ENCODE measurements around the gene GRM8. TPM values are rescaled to one million over a fixed set of nuclear protein-coding genes. Genes with fewer than 3 reads are reported as not detected.

Gene GRM8
- total and polyA plus RNA-seq, 4 donors, result 0.28 to 4.9 (median 2.8) TPM

DNA sequence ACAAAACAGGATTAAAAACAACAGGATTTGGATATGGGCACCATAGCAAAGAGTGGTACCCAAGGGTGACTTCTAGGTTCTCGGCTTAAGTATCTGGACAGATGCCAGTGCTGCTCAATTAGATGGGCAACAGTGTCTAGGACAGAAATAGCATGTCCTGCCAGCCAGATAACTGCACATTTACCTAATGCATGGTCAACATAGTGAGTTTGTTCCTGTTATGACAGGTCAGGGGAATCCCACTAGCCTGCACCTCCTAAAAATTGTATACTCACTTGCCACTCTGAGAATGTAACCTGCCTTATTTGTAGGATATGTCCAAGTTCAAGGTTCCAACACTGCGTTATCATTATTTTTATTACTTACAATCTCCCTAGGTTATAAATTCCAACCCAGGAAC lies 471.7 kb downstream of the GRM8 start:
- Histone ChIP-seq H3K4me3 (ENCODE audit: low read depth in 1 of 3, low read length in 3 of 3) (no peak overlapping the region), H3K27me3 (ENCODE audit: control insufficient read depth in 4 of 4, insufficient read depth in 4 of 4, low read length in 3 of 4) (no peaks in the 10 kb centered on the region), H3K36me3 (ENCODE audit: control insufficient read depth in 4 of 4, insufficient read depth in 3 of 4, low read depth in 1 of 4, low read length in 3 of 4) (no peaks in the 10 kb centered on the region), H3K9ac (ENCODE audit: low read depth in 1 of 2, low read length in 2 of 2) (no peak overlapping the region), H3K9me3 (ENCODE audit: control insufficient read depth in 4 of 4, low read length in 3 of 4) (no peaks in the 10 kb centered on the region), H3K4me1 (ENCODE audit: control insufficient read depth in 4 of 4, insufficient read depth in 4 of 4, low read length in 3 of 4) (no peaks in the 10 kb centered on the region), H3K27ac (ENCODE audit: low read depth in 1 of 2, low read length in 2 of 2) (no peak overlapping the region)
- TF ChIP-seq, protein P1, sequence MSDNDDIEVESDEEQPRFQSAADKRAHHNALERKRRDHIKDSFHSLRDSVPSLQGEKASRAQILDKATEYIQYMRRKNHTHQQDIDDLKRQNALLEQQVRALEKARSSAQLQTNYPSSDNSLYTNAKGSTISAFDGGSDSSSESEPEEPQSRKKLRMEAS (IDR thresholded peaks at IDR 0.05), result no peak
- TF ChIP-seq FOXA1 (IDR thresholded peaks at IDR 0.05), result no peak
- TF ChIP-seq RAD21 (IDR thresholded peaks at IDR 0.05), result no peak
- TF ChIP-seq, protein P2, sequence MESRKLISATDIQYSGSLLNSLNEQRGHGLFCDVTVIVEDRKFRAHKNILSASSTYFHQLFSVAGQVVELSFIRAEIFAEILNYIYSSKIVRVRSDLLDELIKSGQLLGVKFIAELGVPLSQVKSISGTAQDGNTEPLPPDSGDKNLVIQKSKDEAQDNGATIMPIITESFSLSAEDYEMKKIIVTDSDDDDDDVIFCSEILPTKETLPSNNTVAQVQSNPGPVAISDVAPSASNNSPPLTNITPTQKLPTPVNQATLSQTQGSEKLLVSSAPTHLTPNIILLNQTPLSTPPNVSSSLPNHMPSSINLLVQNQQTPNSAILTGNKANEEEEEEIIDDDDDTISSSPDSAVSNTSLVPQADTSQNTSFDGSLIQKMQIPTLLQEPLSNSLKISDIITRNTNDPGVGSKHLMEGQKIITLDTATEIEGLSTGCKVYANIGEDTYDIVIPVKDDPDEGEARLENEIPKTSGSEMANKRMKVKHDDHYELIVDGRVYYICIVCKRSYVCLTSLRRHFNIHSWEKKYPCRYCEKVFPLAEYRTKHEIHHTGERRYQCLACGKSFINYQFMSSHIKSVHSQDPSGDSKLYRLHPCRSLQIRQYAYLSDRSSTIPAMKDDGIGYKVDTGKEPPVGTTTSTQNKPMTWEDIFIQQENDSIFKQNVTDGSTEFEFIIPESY (IDR thresholded peaks at IDR 0.05), result no peak
- TF ChIP-seq, protein P3, sequence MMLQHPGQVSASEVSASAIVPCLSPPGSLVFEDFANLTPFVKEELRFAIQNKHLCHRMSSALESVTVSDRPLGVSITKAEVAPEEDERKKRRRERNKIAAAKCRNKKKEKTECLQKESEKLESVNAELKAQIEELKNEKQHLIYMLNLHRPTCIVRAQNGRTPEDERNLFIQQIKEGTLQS (IDR thresholded peaks at IDR 0.05), result no peak
- no peak for TF ChIP-seq HNF4A (conservative IDR thresholded peaks at IDR 0.05)
- no peak for TF ChIP-seq SP1 (IDR thresholded peaks at IDR 0.05)
- DNase-seq (ENCODE audit: low spot score), result no peak
- WGBS, result 92% methylated on average over 2 of the region's 2 CpGs

DNA sequence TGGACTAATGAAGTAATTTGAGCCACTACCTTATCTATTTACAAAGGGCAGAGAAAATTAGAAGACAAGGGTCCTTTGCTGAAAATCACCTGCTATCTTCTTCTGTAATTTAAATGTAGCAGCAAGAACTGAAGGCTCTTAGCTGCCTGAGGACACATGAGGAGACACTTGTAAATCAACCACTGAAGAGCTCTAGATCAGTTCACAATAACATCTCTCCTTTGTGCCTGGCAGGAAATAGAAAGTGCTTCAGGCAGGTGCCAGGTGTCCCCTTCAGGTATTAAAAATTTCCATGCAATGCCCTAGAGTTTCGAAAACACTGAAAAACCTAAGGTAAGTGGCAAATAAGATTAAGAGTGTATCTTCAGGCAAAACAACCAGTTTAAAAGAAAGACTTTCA lies 474.6 kb downstream of the GRM8 start:
- Histone ChIP-seq H3K27ac (ENCODE audit: low read depth in 1 of 2, low read length in 2 of 2) (no peak overlapping the region), H3K9me3 (ENCODE audit: control insufficient read depth in 4 of 4, low read length in 3 of 4) (no peaks in the 10 kb centered on the region), H3K4me1 (ENCODE audit: control insufficient read depth in 4 of 4, insufficient read depth in 4 of 4, low read length in 3 of 4) (no peaks in the 10 kb centered on the region), H3K4me3 (ENCODE audit: low read depth in 1 of 3, low read length in 3 of 3) (no peak overlapping the region), H3K36me3 (ENCODE audit: control insufficient read depth in 4 of 4, insufficient read depth in 3 of 4, low read depth in 1 of 4, low read length in 3 of 4) (no peaks in the 10 kb centered on the region), H3K27me3 (ENCODE audit: control insufficient read depth in 4 of 4, insufficient read depth in 4 of 4, low read length in 3 of 4) (no peaks in the 10 kb centered on the region), H3K9ac (ENCODE audit: low read depth in 1 of 2, low read length in 2 of 2) (no peak overlapping the region)
- no peak for TF ChIP-seq EGR1 (IDR thresholded peaks at IDR 0.05; ENCODE audit: low read depth in 2 of 2)
- TF ChIP-seq, protein P2 (IDR thresholded peaks at IDR 0.05), result no peak
- TF ChIP-seq, protein P3 (IDR thresholded peaks at IDR 0.05), result no peak
- no peak for TF ChIP-seq NR2F2 (IDR thresholded peaks at IDR 0.05)
- TF ChIP-seq, protein P4, sequence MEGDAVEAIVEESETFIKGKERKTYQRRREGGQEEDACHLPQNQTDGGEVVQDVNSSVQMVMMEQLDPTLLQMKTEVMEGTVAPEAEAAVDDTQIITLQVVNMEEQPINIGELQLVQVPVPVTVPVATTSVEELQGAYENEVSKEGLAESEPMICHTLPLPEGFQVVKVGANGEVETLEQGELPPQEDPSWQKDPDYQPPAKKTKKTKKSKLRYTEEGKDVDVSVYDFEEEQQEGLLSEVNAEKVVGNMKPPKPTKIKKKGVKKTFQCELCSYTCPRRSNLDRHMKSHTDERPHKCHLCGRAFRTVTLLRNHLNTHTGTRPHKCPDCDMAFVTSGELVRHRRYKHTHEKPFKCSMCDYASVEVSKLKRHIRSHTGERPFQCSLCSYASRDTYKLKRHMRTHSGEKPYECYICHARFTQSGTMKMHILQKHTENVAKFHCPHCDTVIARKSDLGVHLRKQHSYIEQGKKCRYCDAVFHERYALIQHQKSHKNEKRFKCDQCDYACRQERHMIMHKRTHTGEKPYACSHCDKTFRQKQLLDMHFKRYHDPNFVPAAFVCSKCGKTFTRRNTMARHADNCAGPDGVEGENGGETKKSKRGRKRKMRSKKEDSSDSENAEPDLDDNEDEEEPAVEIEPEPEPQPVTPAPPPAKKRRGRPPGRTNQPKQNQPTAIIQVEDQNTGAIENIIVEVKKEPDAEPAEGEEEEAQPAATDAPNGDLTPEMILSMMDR (IDR thresholded peaks at IDR 0.05; ENCODE audit: low read depth, low read length, missing input control), result no peak
- no peak for TF ChIP-seq RAD21 (IDR thresholded peaks at IDR 0.05)
- no peak for TF ChIP-seq TAF1 (conservative IDR thresholded peaks at IDR 0.05)
- TF ChIP-seq, protein P5, sequence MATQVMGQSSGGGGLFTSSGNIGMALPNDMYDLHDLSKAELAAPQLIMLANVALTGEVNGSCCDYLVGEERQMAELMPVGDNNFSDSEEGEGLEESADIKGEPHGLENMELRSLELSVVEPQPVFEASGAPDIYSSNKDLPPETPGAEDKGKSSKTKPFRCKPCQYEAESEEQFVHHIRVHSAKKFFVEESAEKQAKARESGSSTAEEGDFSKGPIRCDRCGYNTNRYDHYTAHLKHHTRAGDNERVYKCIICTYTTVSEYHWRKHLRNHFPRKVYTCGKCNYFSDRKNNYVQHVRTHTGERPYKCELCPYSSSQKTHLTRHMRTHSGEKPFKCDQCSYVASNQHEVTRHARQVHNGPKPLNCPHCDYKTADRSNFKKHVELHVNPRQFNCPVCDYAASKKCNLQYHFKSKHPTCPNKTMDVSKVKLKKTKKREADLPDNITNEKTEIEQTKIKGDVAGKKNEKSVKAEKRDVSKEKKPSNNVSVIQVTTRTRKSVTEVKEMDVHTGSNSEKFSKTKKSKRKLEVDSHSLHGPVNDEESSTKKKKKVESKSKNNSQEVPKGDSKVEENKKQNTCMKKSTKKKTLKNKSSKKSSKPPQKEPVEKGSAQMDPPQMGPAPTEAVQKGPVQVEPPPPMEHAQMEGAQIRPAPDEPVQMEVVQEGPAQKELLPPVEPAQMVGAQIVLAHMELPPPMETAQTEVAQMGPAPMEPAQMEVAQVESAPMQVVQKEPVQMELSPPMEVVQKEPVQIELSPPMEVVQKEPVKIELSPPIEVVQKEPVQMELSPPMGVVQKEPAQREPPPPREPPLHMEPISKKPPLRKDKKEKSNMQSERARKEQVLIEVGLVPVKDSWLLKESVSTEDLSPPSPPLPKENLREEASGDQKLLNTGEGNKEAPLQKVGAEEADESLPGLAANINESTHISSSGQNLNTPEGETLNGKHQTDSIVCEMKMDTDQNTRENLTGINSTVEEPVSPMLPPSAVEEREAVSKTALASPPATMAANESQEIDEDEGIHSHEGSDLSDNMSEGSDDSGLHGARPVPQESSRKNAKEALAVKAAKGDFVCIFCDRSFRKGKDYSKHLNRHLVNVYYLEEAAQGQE (IDR thresholded peaks at IDR 0.05), result no peak
- no peak for TF ChIP-seq SP1 (IDR thresholded peaks at IDR 0.05)
- no peak for TF ChIP-seq FOXA2 (IDR thresholded peaks at IDR 0.05)
- TF ChIP-seq RXRA (IDR thresholded peaks at IDR 0.05), result no peak
- TF ChIP-seq HNF4A (conservative IDR thresholded peaks at IDR 0.05), result no peak
- TF ChIP-seq, protein P1 (IDR thresholded peaks at IDR 0.05), result no peak
- TF ChIP-seq JUND (IDR thresholded peaks at IDR 0.05), result no peak
- TF ChIP-seq YY1 (IDR thresholded peaks at IDR 0.05), result no peak
- 90% methylated on average over 1 of the region's 1 CpG for WGBS
- DNase-seq (ENCODE audit: low spot score), result no peak
